Neural progenitor cell (in vitro differentiated cells): ENCODE data around the gene SPDYE4. TPM values are rescaled to one million over a fixed set of nuclear protein-coding genes. Genes with fewer than 3 reads are reported as not detected.

Experiments used
- DNase-seq: peaks from one replicate; pipeline ENCODE4 v3.0.0-alpha.2; 2016; ENCODE audit warnings: low spot score
- H2AFZ ChIP-seq: fragments of 200-600 bp; sonication (generic); replicated peaks from 2 replicates; pipeline ENCODE4 v1.6.1; 2016; ENCODE audit warnings: antibody characterized with exemption
- H3F3A ChIP-seq: fragments of 200-600 bp; sonication (generic); 2 replicates; pipeline ENCODE4 v1.6.1; 2016; ENCODE audit warnings: antibody characterized with exemption, low read depth
- H3K27ac ChIP-seq: fragments of 200-600 bp; sonication (generic); 2 replicates; pipeline ENCODE4 v1.5.1; 2016; ENCODE audit warnings: mild to moderate bottlenecking
- H3K27me3 ChIP-seq: fragments of 200-600 bp; sonication (generic); 2 replicates; pipeline ENCODE4 v1.6.1; 2016; ENCODE audit warnings: mild to moderate bottlenecking, moderate library complexity
- H3K36me3 ChIP-seq: fragments of 200-600 bp; sonication (generic); 2 replicates; pipeline ENCODE4 v1.5.1; 2016
- H3K4me1 ChIP-seq: fragments of 200-600 bp; sonication (generic); 2 replicates; pipeline ENCODE4 v1.6.1; 2016; ENCODE audit warnings: mixed run types
- H3K4me2 ChIP-seq: fragments of 200-600 bp; sonication (generic); 2 replicates; pipeline ENCODE4 v1.6.1; 2016
- H3K4me3 ChIP-seq: fragments of 200-600 bp; sonication (generic); 2 replicates; pipeline ENCODE4 v1.5.1; 2016
- H3K79me2 ChIP-seq: fragments of 200-600 bp; sonication (generic); 2 replicates; pipeline ENCODE4 v1.6.1; 2016; ENCODE audit warnings: low read depth
- H3K9ac ChIP-seq: fragments of 200-600 bp; sonication (generic); 2 replicates; pipeline ENCODE4 v1.6.1; 2016
- H3K9me3 ChIP-seq: fragments of 200-600 bp; sonication (generic); 2 replicates; pipeline ENCODE4 v1.5.1; 2016; ENCODE audit warnings: low read depth
- H4K20me1 ChIP-seq: fragments of 200-600 bp; sonication (generic); 2 replicates; pipeline ENCODE4 v1.6.1; 2016; ENCODE audit warnings: low read depth
- H3K27ac Mint-ChIP-seq: 3 replicates; pipeline ENCODE4 v1.8.0; 2021; ENCODE audit warnings: mixed read lengths
- H3K27me3 Mint-ChIP-seq: 2 replicates; pipeline ENCODE4 v1.8.0; 2022; ENCODE audit warnings: low read depth, mild to moderate bottlenecking, inconsistent platforms, moderate library complexity, mixed read lengths; ENCODE audit not compliant: insufficient read depth
- H3K36me3 Mint-ChIP-seq: 3 replicates; pipeline ENCODE4 v1.8.0; 2021; ENCODE audit warnings: mixed read lengths
- H3K4me1 Mint-ChIP-seq: 3 replicates; pipeline ENCODE4 v1.8.0; 2021; ENCODE audit warnings: mixed read lengths
- H3K4me3 Mint-ChIP-seq: 3 replicates; pipeline ENCODE4 v1.8.0; 2021; ENCODE audit warnings: mild to moderate bottlenecking, moderate library complexity, mixed read lengths
- H3K9me3 Mint-ChIP-seq: 3 replicates; pipeline ENCODE4 v1.8.0; 2020; ENCODE audit warnings: mixed read lengths
- EZH2 ChIP-seq: fragments of 200-600 bp; sonication (generic); IDR thresholded peaks from 2 replicates; pipeline ENCODE4 v1.6.1; 2017; ENCODE audit warnings: antibody characterized with exemption, mild to moderate bottlenecking, moderate library complexity
- EZH2phosphoT487 ChIP-seq: fragments of 200-600 bp; sonication (generic); IDR thresholded peaks from 2 replicates; pipeline ENCODE4 v1.6.1; 2017; ENCODE audit warnings: antibody characterized with exemption
- total RNA-seq: library from RNA; depleted of rRNA; stranded (reverse); fragments of >200 nt; gene quantifications from 2 replicates; pipeline ENCODE4 v1.2.3, GENCODE V29; 2015; ENCODE audit warnings: low replicate concordance
- TF ChIP-seq, protein P1 (sequence below): fragments of 200-600 bp; sonication (generic); IDR thresholded peaks from 2 replicates; pipeline ENCODE4 v1.5.1; 2017; ENCODE audit warnings: antibody characterized with exemption, mild to moderate bottlenecking

Gene SPDYE4
- total RNA-seq, 1 donor from 2014 or later: not detected

DNA sequence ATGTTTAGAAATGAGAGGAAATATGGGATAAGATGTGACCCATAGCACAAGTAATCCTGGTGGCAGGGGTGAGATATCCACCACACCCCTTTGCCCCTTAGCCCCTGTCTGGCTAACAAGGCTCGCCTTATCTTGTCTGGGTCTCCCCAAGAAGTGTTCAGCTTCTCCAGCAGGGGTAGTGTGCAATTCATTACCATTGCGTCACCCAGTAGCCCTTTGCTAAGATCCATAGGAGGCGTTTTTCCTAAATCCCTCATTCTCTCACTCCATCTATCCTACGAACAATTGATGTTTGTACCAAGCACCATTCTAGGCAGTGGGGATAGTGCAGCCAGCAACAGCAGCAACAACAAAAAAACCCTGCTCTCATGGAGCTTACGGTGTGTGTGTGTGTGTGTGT lies 44.5 kb downstream of the SPDYE4 start:
- H3K4me2 ChIP-seq: no peak overlapping the region
- no peaks in the 10 kb centered on the region for H3K36me3 ChIP-seq
- no peak for DNase-seq
- no peaks in the 10 kb centered on the region for H3K9me3 ChIP-seq
- Mint-ChIP-seq H3K27ac (no peak overlapping the region), H3K4me3 (no peak overlapping the region), H3K9me3 (peaks cover 2% of the 10 kb centered on the region), H3K36me3 (no peaks in the 10 kb centered on the region), H3K4me1 (peaks cover 2% of the 10 kb centered on the region), H3K27me3 (peaks cover 3% of the 10 kb centered on the region)
- no peaks in the 10 kb centered on the region for H3F3A ChIP-seq
- no peaks in the 10 kb centered on the region for H3K79me2 ChIP-seq
- no peak overlapping the region for H3K27ac ChIP-seq
- TF ChIP-seq, protein P1, sequence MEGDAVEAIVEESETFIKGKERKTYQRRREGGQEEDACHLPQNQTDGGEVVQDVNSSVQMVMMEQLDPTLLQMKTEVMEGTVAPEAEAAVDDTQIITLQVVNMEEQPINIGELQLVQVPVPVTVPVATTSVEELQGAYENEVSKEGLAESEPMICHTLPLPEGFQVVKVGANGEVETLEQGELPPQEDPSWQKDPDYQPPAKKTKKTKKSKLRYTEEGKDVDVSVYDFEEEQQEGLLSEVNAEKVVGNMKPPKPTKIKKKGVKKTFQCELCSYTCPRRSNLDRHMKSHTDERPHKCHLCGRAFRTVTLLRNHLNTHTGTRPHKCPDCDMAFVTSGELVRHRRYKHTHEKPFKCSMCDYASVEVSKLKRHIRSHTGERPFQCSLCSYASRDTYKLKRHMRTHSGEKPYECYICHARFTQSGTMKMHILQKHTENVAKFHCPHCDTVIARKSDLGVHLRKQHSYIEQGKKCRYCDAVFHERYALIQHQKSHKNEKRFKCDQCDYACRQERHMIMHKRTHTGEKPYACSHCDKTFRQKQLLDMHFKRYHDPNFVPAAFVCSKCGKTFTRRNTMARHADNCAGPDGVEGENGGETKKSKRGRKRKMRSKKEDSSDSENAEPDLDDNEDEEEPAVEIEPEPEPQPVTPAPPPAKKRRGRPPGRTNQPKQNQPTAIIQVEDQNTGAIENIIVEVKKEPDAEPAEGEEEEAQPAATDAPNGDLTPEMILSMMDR: no peak
- TF ChIP-seq EZH2phosphoT487: no peak
- no peak for TF ChIP-seq EZH2
- H4K20me1 ChIP-seq: no peaks in the 10 kb centered on the region
- H3K9ac ChIP-seq: no peak overlapping the region
- peaks cover 5% of the 10 kb centered on the region for H3K4me1 ChIP-seq
- H2AFZ ChIP-seq: no peak overlapping the region
- no peak overlapping the region for H3K4me3 ChIP-seq
- no peaks in the 10 kb centered on the region for H3K27me3 ChIP-seq

DNA sequence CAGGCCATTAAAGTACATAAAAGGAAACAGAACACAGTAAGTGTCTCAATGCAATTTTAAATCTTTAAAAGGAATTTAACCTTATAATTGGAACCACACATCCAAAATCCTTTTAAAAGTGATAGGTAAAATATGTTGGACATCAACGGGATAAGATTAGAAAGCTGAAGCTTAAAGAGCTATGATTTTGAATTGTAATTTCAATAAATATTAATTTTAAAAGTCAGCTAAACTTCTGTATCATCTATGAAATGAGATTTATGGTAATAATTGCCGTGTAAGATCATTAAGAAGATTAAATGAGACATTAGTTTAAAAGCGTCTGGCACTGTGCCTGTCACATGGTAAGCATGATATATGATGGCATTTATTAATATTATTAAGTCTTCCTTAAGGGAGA lies 45.0 kb downstream of the SPDYE4 start:
- H3K4me1 ChIP-seq: peaks cover 5% of the 10 kb centered on the region
- no peaks in the 10 kb centered on the region for H3K36me3 ChIP-seq
- TF ChIP-seq, protein P1: no peak
- no peak for TF ChIP-seq EZH2phosphoT487
- no peak for TF ChIP-seq EZH2
- no peak overlapping the region for H3K27ac ChIP-seq
- Mint-ChIP-seq H3K4me1 (peaks cover 2% of the 10 kb centered on the region), H3K36me3 (no peaks in the 10 kb centered on the region), H3K27me3 (peaks cover 3% of the 10 kb centered on the region), H3K9me3 (peaks cover 2% of the 10 kb centered on the region), H3K4me3 (no peak overlapping the region), H3K27ac (no peak overlapping the region)
- no peak overlapping the region for H3K4me2 ChIP-seq
- H2AFZ ChIP-seq: no peak overlapping the region
- no peak for DNase-seq
- no peaks in the 10 kb centered on the region for H3F3A ChIP-seq
- H3K79me2 ChIP-seq: no peaks in the 10 kb centered on the region
- no peaks in the 10 kb centered on the region for H3K9me3 ChIP-seq
- H3K27me3 ChIP-seq: no peaks in the 10 kb centered on the region
- H3K4me3 ChIP-seq: no peak overlapping the region
- H3K9ac ChIP-seq: no peak overlapping the region
- H4K20me1 ChIP-seq: no peaks in the 10 kb centered on the region

DNA sequence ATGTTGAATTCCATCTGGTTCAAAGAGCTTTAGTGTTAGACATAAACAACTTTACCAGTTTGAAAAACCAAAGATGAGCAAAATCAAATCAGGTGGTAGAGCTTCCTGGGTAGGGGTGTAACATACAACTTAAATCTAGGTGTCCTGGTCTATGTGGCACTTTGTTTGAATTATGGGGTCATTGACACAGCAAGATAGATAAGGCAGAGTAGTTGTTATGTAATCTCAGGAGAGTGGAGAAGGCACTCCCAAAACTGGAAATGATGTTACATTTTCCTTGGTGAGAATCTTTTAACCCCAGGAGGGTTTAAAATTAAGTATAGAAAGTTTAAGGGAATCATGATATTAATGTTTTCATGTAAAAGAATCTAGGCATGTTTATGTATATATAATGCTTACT lies 45.6 kb downstream of the SPDYE4 start:
- Histone ChIP-seq H3K9ac (no peak overlapping the region), H2AFZ (no peak overlapping the region)
- peaks cover 6% of the 10 kb centered on the region for H3K27me3 Mint-ChIP-seq

More for the DNA sequence above, 45.6 kb downstream of the SPDYE4 start:
- Histone ChIP-seq H3K4me2 (no peak overlapping the region), H3K36me3 (no peaks in the 10 kb centered on the region), H3F3A (no peaks in the 10 kb centered on the region), H3K79me2 (no peaks in the 10 kb centered on the region), H3K27ac (no peak overlapping the region), H3K4me1 (peaks cover 5% of the 10 kb centered on the region), H3K27me3 (no peaks in the 10 kb centered on the region), H4K20me1 (no peaks in the 10 kb centered on the region), H3K9me3 (no peaks in the 10 kb centered on the region), H3K4me3 (no peak overlapping the region)
- peaks cover 2% of the 10 kb centered on the region for H3K4me1 Mint-ChIP-seq
- DNase-seq: no peak
- no peak for TF ChIP-seq EZH2
- TF ChIP-seq, protein P1: no peak
- TF ChIP-seq EZH2phosphoT487: no peak
- H3K4me3 Mint-ChIP-seq: no peak overlapping the region
- no peak overlapping the region for H3K27ac Mint-ChIP-seq
- no peaks in the 10 kb centered on the region for H3K36me3 Mint-ChIP-seq
- H3K9me3 Mint-ChIP-seq: peaks cover 2% of the 10 kb centered on the region
